SU-DHL-6 (cell line): ENCODE data around the gene SLC3A2.
A peak's percentile ranks its signal among the peaks of the same experiment; 100 is the strongest.

ENCODE experiments used
- H2AFZ ChIP-seq: fragments of 200-600 bp; sonication (generic); 2 replicates; pipeline ENCODE4 v1.6.1; 2014; ENCODE audit warnings: low read depth, mild to moderate bottlenecking, moderate library complexity, mixed read lengths, antibody characterized with exemption, low read length; ENCODE audit not compliant: severe bottlenecking
- H3F3A ChIP-seq: fragments of 200-600 bp; shearing (Covaris generic); 2 replicates; pipeline ENCODE4 v1.6.0; 2016; ENCODE audit warnings: antibody characterized with exemption, mild to moderate bottlenecking; ENCODE audit not compliant: insufficient read depth
- H3K27ac ChIP-seq: fragments of 200-600 bp; sonication (generic); 2 replicates; pipeline ENCODE4 v1.5.1; 2016; ENCODE audit warnings: low read depth, mild to moderate bottlenecking, low read length, moderate library complexity, mixed read lengths
- H3K27me3 ChIP-seq: fragments of 200-600 bp; sonication (generic), shearing (Covaris generic); 2 replicates; pipeline ENCODE4 v1.6.0; 2014; ENCODE audit warnings: mild to moderate bottlenecking, low read length
- H3K36me3 ChIP-seq: fragments of 200-600 bp; sonication (generic); 2 replicates; pipeline ENCODE4 v1.6.1; 2014; ENCODE audit warnings: mild to moderate bottlenecking, low read length, mixed read lengths
- H3K4me2 ChIP-seq: fragments of 300-600, 200-600 bp; shearing (Covaris generic), sonication (generic); 2 replicates; pipeline ENCODE4 v1.6.0; 2014; ENCODE audit warnings: low read length, low read depth, mild to moderate bottlenecking; ENCODE audit not compliant: poor library complexity, severe bottlenecking
- H3K4me3 ChIP-seq: fragments of 200-600 bp; sonication (generic); 2 replicates; pipeline ENCODE4 v1.5.1; 2014; ENCODE audit warnings: antibody characterized with exemption, low read length, mild to moderate bottlenecking, mixed read lengths; ENCODE audit not compliant: insufficient read depth, poor library complexity, severe bottlenecking
- H3K79me2 ChIP-seq: fragments of 200-600 bp; sonication (generic); 2 replicates; pipeline ENCODE4 v1.6.1; 2014; ENCODE audit warnings: mild to moderate bottlenecking, low read length, moderate library complexity; ENCODE audit not compliant: insufficient read depth
- H3K9ac ChIP-seq: fragments of 200-600 bp; sonication (generic); 2 replicates; pipeline ENCODE4 v1.7.0; 2014; ENCODE audit warnings: mild to moderate bottlenecking, low read length
- H3K9me2 ChIP-seq: fragments of 200-600 bp; sonication (generic); replicated peaks from 2 replicates; pipeline ENCODE4 v1.6.1; 2014; ENCODE audit warnings: low read length; ENCODE audit not compliant: insufficient read depth
- H3K9me3 ChIP-seq: fragments of 200-600 bp; sonication (generic); 2 replicates; pipeline ENCODE4 v1.6.1; 2014; ENCODE audit warnings: low read length, mixed read lengths; ENCODE audit not compliant: insufficient read depth
- H4K20me1 ChIP-seq: fragments of 200-600 bp; sonication (generic); 2 replicates; pipeline ENCODE4 v1.6.1; 2014; ENCODE audit warnings: low read depth, mild to moderate bottlenecking, antibody characterized with exemption, low read length, moderate library complexity, mixed read lengths
- EZH2phosphoT487 ChIP-seq: fragments of 200-600 bp; sonication (generic), shearing (Covaris generic); conservative IDR thresholded peaks from 2 replicates; pipeline ENCODE4 v1.6.1; 2018; ENCODE audit warnings: mild to moderate bottlenecking, antibody characterized with exemption, low read length, moderate library complexity, mixed read lengths
- TF ChIP-seq, protein P1 (sequence below): fragments of 200-600 bp; sonication (generic); IDR thresholded peaks from one replicate; pipeline ENCODE4 v1.5.1; 2017; ENCODE audit warnings: antibody characterized with exemption, mild to moderate bottlenecking, low read length, moderate library complexity; ENCODE audit not compliant: insufficient read depth, poor library complexity, severe bottlenecking

The SLC3A2 gene

DNA sequence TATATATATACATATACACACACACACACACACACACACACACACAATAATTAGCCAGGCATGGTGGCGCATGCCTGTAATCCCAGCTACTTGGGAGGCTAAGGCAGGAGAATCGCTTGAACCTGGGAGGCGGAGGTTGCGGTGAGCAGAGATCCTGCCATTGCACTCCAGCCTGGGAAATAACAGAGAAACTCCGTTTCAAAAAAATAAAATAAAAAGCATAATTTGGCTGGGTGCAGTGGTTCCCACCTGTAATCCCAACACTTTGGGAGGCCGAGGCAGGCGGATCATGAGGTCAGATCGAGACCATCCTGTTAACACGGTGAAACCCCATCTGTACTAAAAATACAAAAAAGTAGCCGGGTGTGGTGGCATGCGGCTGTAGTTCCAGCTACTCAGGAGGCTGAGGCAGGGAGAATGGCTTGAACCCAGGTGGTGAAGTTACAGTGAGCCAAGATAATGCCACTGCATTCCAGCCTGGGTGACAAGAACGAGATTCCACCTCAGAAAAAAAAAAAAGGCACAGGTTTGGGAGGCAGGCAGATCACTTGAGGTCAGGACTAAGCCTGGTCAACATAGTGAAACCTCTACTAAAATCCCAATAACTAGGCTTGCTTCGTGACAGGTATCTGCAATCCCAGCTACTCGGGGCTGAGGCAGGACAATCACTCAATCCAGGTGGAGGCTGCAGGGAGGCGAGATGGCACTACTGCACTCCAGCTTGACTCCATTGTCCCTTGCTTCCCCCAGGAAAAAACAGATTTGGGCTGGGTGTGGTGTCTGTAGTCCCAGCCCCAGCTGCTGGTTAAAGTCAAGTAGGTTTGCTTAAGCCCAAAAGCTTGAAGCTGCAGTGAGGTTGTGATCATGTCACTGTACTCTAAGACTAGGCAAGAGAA lies 29.5 kb upstream of the SLC3A2 start:
- H3K4me2 ChIP-seq, result no peak overlapping the region
- H3K27me3 ChIP-seq, result no peaks in the 10 kb centered on the region
- no peak overlapping the region for H3K9ac ChIP-seq
- peak overlapping the region; percentile 30 for H3K27ac ChIP-seq
- peaks cover 69% of the 10 kb centered on the region for H3F3A ChIP-seq
- H3K36me3 ChIP-seq, result peaks cover 39% of the 10 kb centered on the region
- peaks cover 26% of the 10 kb centered on the region for H3K79me2 ChIP-seq
- H3K9me2 ChIP-seq, result no peaks in the 10 kb centered on the region
- H4K20me1 ChIP-seq, result peaks cover 23% of the 10 kb centered on the region
- no peak overlapping the region for H3K4me3 ChIP-seq
- no peak overlapping the region for H2AFZ ChIP-seq
- no peaks in the 10 kb centered on the region for H3K9me3 ChIP-seq
- TF ChIP-seq EZH2phosphoT487, result no peak
- TF ChIP-seq, protein P1, sequence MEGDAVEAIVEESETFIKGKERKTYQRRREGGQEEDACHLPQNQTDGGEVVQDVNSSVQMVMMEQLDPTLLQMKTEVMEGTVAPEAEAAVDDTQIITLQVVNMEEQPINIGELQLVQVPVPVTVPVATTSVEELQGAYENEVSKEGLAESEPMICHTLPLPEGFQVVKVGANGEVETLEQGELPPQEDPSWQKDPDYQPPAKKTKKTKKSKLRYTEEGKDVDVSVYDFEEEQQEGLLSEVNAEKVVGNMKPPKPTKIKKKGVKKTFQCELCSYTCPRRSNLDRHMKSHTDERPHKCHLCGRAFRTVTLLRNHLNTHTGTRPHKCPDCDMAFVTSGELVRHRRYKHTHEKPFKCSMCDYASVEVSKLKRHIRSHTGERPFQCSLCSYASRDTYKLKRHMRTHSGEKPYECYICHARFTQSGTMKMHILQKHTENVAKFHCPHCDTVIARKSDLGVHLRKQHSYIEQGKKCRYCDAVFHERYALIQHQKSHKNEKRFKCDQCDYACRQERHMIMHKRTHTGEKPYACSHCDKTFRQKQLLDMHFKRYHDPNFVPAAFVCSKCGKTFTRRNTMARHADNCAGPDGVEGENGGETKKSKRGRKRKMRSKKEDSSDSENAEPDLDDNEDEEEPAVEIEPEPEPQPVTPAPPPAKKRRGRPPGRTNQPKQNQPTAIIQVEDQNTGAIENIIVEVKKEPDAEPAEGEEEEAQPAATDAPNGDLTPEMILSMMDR, result no peak

DNA sequence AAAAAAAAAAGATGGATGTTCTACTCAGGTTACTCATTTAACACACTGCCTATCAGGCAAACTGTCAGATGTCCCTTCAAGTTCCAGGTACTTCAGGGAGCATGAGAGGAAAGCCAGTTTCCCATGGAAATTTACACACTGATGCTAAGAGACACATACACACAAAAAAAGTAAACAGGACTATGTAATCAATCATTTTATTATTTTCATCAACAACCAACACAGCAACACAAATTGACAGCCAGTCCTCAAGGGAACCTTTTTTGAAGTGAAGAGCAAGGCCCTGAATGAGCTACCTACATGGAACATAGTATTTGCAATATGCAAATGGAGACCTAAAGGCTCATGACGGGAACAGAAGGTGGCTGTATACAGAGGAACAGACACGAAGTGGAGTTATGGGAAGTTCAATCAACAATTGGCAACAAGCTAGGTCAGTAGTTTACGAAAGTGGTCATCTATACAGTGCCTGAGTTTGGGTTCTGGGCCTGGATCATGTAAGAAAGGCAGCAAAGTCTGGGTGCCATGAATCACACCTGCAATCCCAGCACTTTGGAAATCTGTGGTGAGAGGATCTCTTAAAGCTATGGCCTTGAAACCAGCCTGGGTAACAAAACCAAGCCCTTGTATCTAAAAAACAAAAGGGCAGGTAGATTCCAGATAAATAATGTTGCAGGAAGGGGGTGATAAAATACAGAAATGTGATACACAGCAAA lies 28.7 kb upstream of the SLC3A2 start:
- Histone ChIP-seq H3K4me3 (no peak overlapping the region), H4K20me1 (peaks cover 23% of the 10 kb centered on the region), H3F3A (peaks cover 69% of the 10 kb centered on the region), H3K27ac (peak overlapping the region; percentile 20; the same call in 1 of the 2 replicates), H3K27me3 (no peaks in the 10 kb centered on the region), H3K36me3 (peaks cover 39% of the 10 kb centered on the region), H3K4me2 (peak overlapping the region; percentile 93), H3K9me2 (no peaks in the 10 kb centered on the region), H2AFZ (no peak overlapping the region), H3K9me3 (no peaks in the 10 kb centered on the region), H3K9ac (no peak overlapping the region), H3K79me2 (peaks cover 34% of the 10 kb centered on the region)
- TF ChIP-seq, protein P1, result no peak

DNA sequence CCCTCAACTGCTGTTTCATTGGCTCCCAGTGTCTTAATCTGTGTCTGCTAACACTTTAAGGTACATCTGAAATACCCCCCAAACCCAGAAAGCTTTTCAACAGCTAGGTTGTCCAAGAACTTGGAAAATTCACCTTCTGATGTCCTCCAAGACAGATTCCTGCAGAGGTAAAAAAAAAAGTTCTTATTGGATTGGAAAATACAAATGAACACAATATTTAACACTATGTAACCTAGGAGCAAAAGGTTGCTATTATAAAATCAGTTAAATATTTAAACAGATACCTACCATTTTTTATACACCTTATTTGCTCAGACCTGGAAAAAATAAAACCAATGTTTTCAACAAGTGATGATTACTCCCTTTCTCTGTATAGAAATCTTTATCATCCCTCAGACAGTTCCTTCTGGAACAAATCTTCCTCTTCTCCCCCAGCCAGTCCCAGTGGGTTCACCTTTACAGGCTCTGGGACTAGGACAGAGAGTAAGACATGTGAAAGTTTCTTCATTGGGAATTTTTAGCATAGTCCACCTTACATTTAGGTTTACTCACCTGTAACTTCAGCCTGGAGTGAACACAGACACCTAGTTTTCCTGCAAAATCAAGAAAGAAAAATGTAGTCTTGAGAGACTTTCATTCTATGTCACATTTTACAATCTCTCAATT lies 28.0 kb upstream of the SLC3A2 start:
- no peaks in the 10 kb centered on the region for H3K9me2 ChIP-seq
- peaks cover 23% of the 10 kb centered on the region for H4K20me1 ChIP-seq
- no peaks in the 10 kb centered on the region for H3K9me3 ChIP-seq
- no peaks in the 10 kb centered on the region for H3K27me3 ChIP-seq
- peaks cover 41% of the 10 kb centered on the region for H3K79me2 ChIP-seq
- H3K27ac ChIP-seq, result peak overlapping the region; percentile 88; the same call in 1 of the 2 replicates
- TF ChIP-seq, protein P1, result no peak
- TF ChIP-seq EZH2phosphoT487, result no peak
- no peak overlapping the region for H2AFZ ChIP-seq
- H3F3A ChIP-seq, result peaks cover 74% of the 10 kb centered on the region
- peak overlapping the region; percentile 99 for H3K9ac ChIP-seq
- peaks cover 39% of the 10 kb centered on the region for H3K36me3 ChIP-seq
- H3K4me3 ChIP-seq, result no peak overlapping the region
- peak overlapping the region; percentile 93 for H3K4me2 ChIP-seq
